Cardiac muscle cell (in vitro differentiated cells and primary cell): ENCODE results near the gene CD86. TPM values are rescaled to one million over a fixed set of nuclear protein-coding genes. Genes with fewer than 3 reads are reported as not detected.

Experiments
- DNase-seq, 2 donors: peaks; one replicate each; pipeline versions ENCODE4 v3.0.0 to v3.0.0-alpha.2; 2010 to 2017; ENCODE audit warnings: low read depth in 1 of 2, low spot score in 1 of 2
- H3K27ac ChIP-seq: fragments of 200-600 bp; sonication (generic); 2 replicates; pipeline ENCODE4 v1.5.1; 2016
- H3K27me3 ChIP-seq: fragments of 200-600 bp; sonication (generic); 2 replicates; pipeline ENCODE4 v1.6.0; 2016; ENCODE audit warnings: control low read depth
- H3K36me3 ChIP-seq: fragments of 200-600 bp; sonication (generic); 2 replicates; pipeline ENCODE4 v1.5.1; 2016; ENCODE audit warnings: control low read depth
- H3K4me1 ChIP-seq: fragments of 200-600 bp; sonication (generic); 2 replicates; pipeline ENCODE4 v1.8.1; 2017; ENCODE audit warnings: low read depth, mild to moderate bottlenecking, mixed run types
- H3K4me3 ChIP-seq: fragments of 200-600 bp; sonication (generic); 2 replicates; pipeline ENCODE4 v1.5.1; 2016; ENCODE audit warnings: mild to moderate bottlenecking
- H3K9me3 ChIP-seq: fragments of 200-600 bp; sonication (generic); 2 replicates; pipeline ENCODE4 v1.5.1; 2017; ENCODE audit warnings: low read depth, mild to moderate bottlenecking, control low read depth
- CTCF ChIP-seq: IDR thresholded peaks from 2 replicates; pipeline ENCODE4 v1.5.1; 2012; ENCODE audit warnings: low read depth, mild to moderate bottlenecking, low read length
- polyA plus RNA-seq: library from polyadenylated mRNA; unstranded; fragments of >200 nt; fragmentation: Nextera tagmentation; extraction: Ambion mirVana; gene quantifications from 2 replicates; pipeline ENCODE4 v1.2.1, GENCODE V29; 2016
- total RNA-seq: library from RNA; depleted of rRNA; stranded (reverse); fragments of >200 nt; gene quantifications from 2 replicates; pipeline ENCODE4 v1.2.3, GENCODE V29; 2016

The CD86 gene
- total and polyA plus RNA-seq, 2 experiments from 2014 or later, result not detected

- no peaks in the 10 kb centered on the region for H3K36me3 ChIP-seq
- DNase-seq, result peak in 1 of 2 donors; percentile 60
- H3K27me3 ChIP-seq, result no peaks in the 10 kb centered on the region
- TF ChIP-seq CTCF, result no peak
- no peaks in the 10 kb centered on the region for H3K4me1 ChIP-seq
- H3K4me3 ChIP-seq, result no peak overlapping the region
- H3K27ac ChIP-seq, result no peak overlapping the region
- H3K9me3 ChIP-seq, result no peaks in the 10 kb centered on the region
Measured at GRCh38 chr3:122100591-122101463, 45.7 kb downstream of the CD86 start.

DNA sequence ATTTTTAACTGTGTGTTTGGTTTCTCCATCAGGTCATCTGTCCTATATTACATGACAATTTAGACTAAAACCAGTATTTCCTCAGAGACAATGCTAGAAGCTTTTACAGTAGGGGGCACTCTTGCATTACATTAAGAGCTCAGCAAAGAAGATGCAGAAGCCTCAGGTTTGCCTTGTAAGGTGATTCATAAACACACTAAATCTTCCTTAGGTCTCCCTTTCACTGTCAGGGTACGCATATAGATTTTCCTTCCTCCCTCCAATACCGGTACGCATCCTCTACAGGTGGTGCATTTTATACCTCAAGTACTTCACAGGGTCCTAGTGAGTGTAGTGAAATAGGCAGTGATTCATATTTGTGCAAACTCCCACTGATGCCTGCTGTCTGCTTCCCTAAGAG lies 46.5 kb downstream of the CD86 start:
- no peaks in the 10 kb centered on the region for H3K9me3 ChIP-seq
- no peak overlapping the region for H3K4me3 ChIP-seq
- no peak overlapping the region for H3K27ac ChIP-seq
- no peaks in the 10 kb centered on the region for H3K4me1 ChIP-seq
- H3K36me3 ChIP-seq, result no peaks in the 10 kb centered on the region
- H3K27me3 ChIP-seq, result no peaks in the 10 kb centered on the region
- peak; percentile 50 for TF ChIP-seq CTCF
- DNase-seq, result peak; percentile 73 to 78

- TF ChIP-seq CTCF, result no peak
Measured at GRCh38 chr3:122102191-122102935, 47.2 kb downstream of the CD86 start.

GRCh38 chr3:122103821-122104514 lies 48.8 kb downstream of the CD86 start:
- Histone ChIP-seq H3K4me3 (no peak overlapping the region), H3K9me3 (no peaks in the 10 kb centered on the region), H3K4me1 (no peaks in the 10 kb centered on the region), H3K36me3 (no peaks in the 10 kb centered on the region), H3K27ac (no peak overlapping the region), H3K27me3 (no peaks in the 10 kb centered on the region)
- no peak for DNase-seq
- TF ChIP-seq CTCF, result no peak

More at GRCh38 chr3:122102191-122102935, 47.2 kb downstream of the CD86 start:
- Histone ChIP-seq H3K36me3 (no peaks in the 10 kb centered on the region), H3K27me3 (no peaks in the 10 kb centered on the region), H3K4me1 (no peaks in the 10 kb centered on the region), H3K4me3 (no peak overlapping the region), H3K27ac (no peak overlapping the region), H3K9me3 (no peaks in the 10 kb centered on the region)
- no peak for DNase-seq

GRCh38 chr3:122104515-122105194 lies 49.5 kb downstream of the CD86 start:
- no peak for TF ChIP-seq CTCF
- Histone ChIP-seq H3K36me3 (no peaks in the 10 kb centered on the region), H3K4me1 (no peaks in the 10 kb centered on the region), H3K27me3 (no peaks in the 10 kb centered on the region), H3K9me3 (no peaks in the 10 kb centered on the region), H3K27ac (no peak overlapping the region), H3K4me3 (no peak overlapping the region)
- DNase-seq, result no peak
